Panc1 (cell line): ENCODE measurements around the gene YES1. TPM values are rescaled to one million over a fixed set of nuclear protein-coding genes. Genes with fewer than 3 reads are reported as not detected.
A peak's percentile ranks its signal among the peaks of the same experiment; 100 is the strongest.

Experiments
- ATAC-seq: fragments of 200-7000 bp; cut with Tn5 transposase; 2 replicates; pipeline ENCODE4 v1.9.1; 2020; ENCODE audit warnings: mild to moderate bottlenecking, moderate library complexity
- BruUV-seq: library from RNA; stranded (reverse); fragments of 400-500 nt; replicated peaks from 2 replicates; lab custom pipeline; 2021; lab: Mats Ljungman, UMichigan
- CTCF ChIA-PET: fragments of 300-600 bp; sonication (Branson Sonifier 250); formaldehyde crosslinking; loops from one replicate; lab custom pipeline; 2022; ENCODE audit warnings: antibody characterized with exemption; lab: Charles Lee
- POLR2A ChIA-PET: fragments of 300-600 bp; sonication (Branson Sonifier 250); formaldehyde crosslinking; loops from one replicate; lab custom pipeline; 2022; ENCODE audit warnings: antibody characterized with exemption; lab: Charles Lee
- DNase-seq: peaks from one replicate; pipeline ENCODE4 v3.0.0-alpha.2; 2010; ENCODE audit warnings: low read depth, low spot score
- H3K27ac ChIP-seq: 2 replicates; pipeline ENCODE4 v1.5.1; 2011; ENCODE audit warnings: mild to moderate bottlenecking, low read length, inconsistent platforms
- H3K27me3 ChIP-seq: fragments of 200-500 bp; sonication (Bioruptor generic); 2 replicates; pipeline ENCODE4 v1.6.0; 2014; ENCODE audit warnings: low read length, inconsistent platforms; ENCODE audit not compliant: control insufficient read depth, insufficient read depth
- H3K36me3 ChIP-seq: fragments of 200-500 bp; sonication (Bioruptor generic); 2 replicates; pipeline ENCODE4 v1.5.1; 2014; ENCODE audit warnings: inconsistent platforms, mild to moderate bottlenecking, low read length, moderate library complexity; ENCODE audit not compliant: control insufficient read depth, insufficient read depth
- H3K4me1 ChIP-seq: 2 replicates; pipeline ENCODE4 v1.5.1; 2011; ENCODE audit warnings: inconsistent platforms, mild to moderate bottlenecking, low read length, moderate library complexity; ENCODE audit not compliant: control insufficient read depth, insufficient read depth
- H3K4me3 ChIP-seq, 2 experiments: 2 replicates each; pipeline ENCODE4 v1.5.1; 2011 to 2012; ENCODE audit warnings: low read depth in 2 of 2, low read length in 2 of 2, mild to moderate bottlenecking in 2 of 2, inconsistent platforms in 1 of 2, moderate library complexity in 1 of 2
- H3K9me3 ChIP-seq: fragments of 200-500 bp; sonication (Bioruptor generic); 2 replicates; pipeline ENCODE4 v1.5.1; 2014; ENCODE audit warnings: low read depth, mild to moderate bottlenecking, inconsistent platforms, low read length, moderate library complexity; ENCODE audit not compliant: control insufficient read depth, insufficient read depth
- CTCF ChIP-seq: fragments of 450-650 bp; IDR thresholded peaks from 2 replicates; pipeline ENCODE4 v1.5.1; 2017; ENCODE audit warnings: mild to moderate bottlenecking
- POLR2AphosphoS5 ChIP-seq: IDR thresholded peaks from 2 replicates; pipeline ENCODE4 v1.6.1; 2012; ENCODE audit warnings: mild to moderate bottlenecking, low read depth, low read length, moderate library complexity
- REST ChIP-seq, 2 experiments: IDR thresholded peaks; 2 replicates each; pipeline ENCODE4 v1.6.1; 2011 to 2012; ENCODE audit warnings: low read depth in 2 of 2, control low read depth in 1 of 2, low read length in 1 of 2, mild to moderate bottlenecking in 1 of 2, moderate library complexity in 1 of 2; ENCODE audit not compliant: insufficient read depth in 1 of 2
- SIN3A ChIP-seq: IDR thresholded peaks from 2 replicates; pipeline ENCODE4 v1.6.1; 2012; ENCODE audit warnings: low read depth, mild to moderate bottlenecking, low read length, moderate library complexity, borderline replicate concordance; ENCODE audit not compliant: insufficient read depth
- TCF7L2 ChIP-seq: IDR thresholded peaks from 2 replicates; pipeline ENCODE4 v1.6.1; 2011; ENCODE audit warnings: mild to moderate bottlenecking, low read depth, low read length, inconsistent platforms
- in situ Hi-C: cut with HindIII; loops from 2 replicates; pipeline ENCODE4 v1.10.0; 2016; ENCODE audit warnings: low sequenced_read_pairs, low pct_unique_long_range_greater_than_20kb
- intact Hi-C: fragments of 100-400 bp; cut with micrococcal nuclease; formaldehyde crosslinking; loops from one replicate; pipeline ENCODE4 v1.10.0; 2022; ENCODE audit not compliant: unreplicated experiment
- total RNA-seq: library from RNA; stranded (reverse); gene quantifications from one replicate; pipeline ENCODE4 v1.2.1, GENCODE V29; 2021; ENCODE audit not compliant: unreplicated experiment

The YES1 gene
- total RNA-seq, 1 experiment from 2014 or later, result 91.6 TPM

GRCh38 chr18:673769-674168 lies 138.3 kb downstream of the YES1 start:
- ChIA-PET CTCF (no interaction called here), POLR2A (no interaction called here)
- DNase-seq (no peak), ATAC-seq (no peak)
- Histone ChIP-seq H3K4me3 (no peak overlapping the region), H3K4me1 (no peaks in the 10 kb centered on the region), H3K9me3 (no peaks in the 10 kb centered on the region), H3K27me3 (no peaks in the 10 kb centered on the region), H3K27ac (no peak overlapping the region), H3K36me3 (peaks cover 25% of the 10 kb centered on the region)
- BruUV-seq, result no TSS peak
- intact Hi-C loops, result no loop called here
- TF ChIP-seq TCF7L2 (no peak), POLR2AphosphoS5 (no peak), SIN3A (no peak), REST (IDR thresholded peaks at IDR 0.05; ENCODE audit: insufficient read depth in 1 of 2, low read depth in 2 of 2, low read length in 1 of 2) (no peak), CTCF (no peak)
- in situ Hi-C loops, result no loop called here

- CTCF ChIA-PET, result no interaction called here
- H3K36me3 ChIP-seq, result peaks cover 25% of the 10 kb centered on the region
- no peaks in the 10 kb centered on the region for H3K9me3 ChIP-seq
- H3K27ac ChIP-seq, result no peak overlapping the region
- H3K4me3 ChIP-seq, result no peak overlapping the region
- POLR2A ChIA-PET, result no interaction called here
- intact Hi-C loops (no loop called here), in situ Hi-C loops (no loop called here)
- ATAC-seq, result no peak
- TSS peak; percentile 2 for BruUV-seq
- H3K4me1 ChIP-seq, result no peaks in the 10 kb centered on the region
- DNase-seq, result no peak
- TF ChIP-seq POLR2AphosphoS5, result no peak
- no peak for TF ChIP-seq TCF7L2
- TF ChIP-seq SIN3A, result no peak
- no peak for TF ChIP-seq CTCF
- TF ChIP-seq REST (IDR thresholded peaks at IDR 0.05; ENCODE audit: insufficient read depth in 1 of 2, low read depth in 2 of 2, low read length in 1 of 2), result no peak
- no peaks in the 10 kb centered on the region for H3K27me3 ChIP-seq
Measured at GRCh38 chr18:673317-673716, 138.7 kb downstream of the YES1 start.

Other genes starting within 250 kb of the YES1 start
- gene CETN1, start 231.9 kb downstream of the YES1 start, total RNA-seq, result not detected
- 0.46 TPM for gene CLUL1, start 215.3 kb downstream of the YES1 start, total RNA-seq
- 202 TPM for gene TYMS, start 154.6 kb downstream of the YES1 start, total RNA-seq
- gene ENOSF1, start 99.6 kb downstream of the YES1 start, total RNA-seq, result 53.7 TPM
- gene ADCYAP1, start 92.6 kb upstream of the YES1 start, total RNA-seq, result not detected